K562 (cell line): ENCODE data around the gene MAP1LC3A. TPM values are rescaled to one million over a fixed set of nuclear protein-coding genes. Genes with fewer than 3 reads are reported as not detected.

Experiments
- ATAC-seq: fragments of 200-7000 bp; cut with Tn5 transposase; 3 replicates; pipeline ENCODE4 v1.9.1; 2020; ENCODE audit warnings: moderate library complexity
- BruUV-seq: library from RNA; stranded (reverse); fragments of 400-500 nt; replicated peaks from 2 replicates; lab custom pipeline; 2021; lab: Mats Ljungman, UMichigan
- CTCF ChIA-PET: fragments of 300-600 bp; formaldehyde crosslinking; extraction: SDS; loops from one replicate; lab custom pipeline; 2021; ENCODE audit warnings: low intra/inter-chr PET ratio; lab: Yijun Ruan, JAX
- POLR2A ChIA-PET: fragments of 300-600, 350-650 bp; sonication (Branson Sonifier 250); formaldehyde crosslinking; extraction: SDS; loops from one replicate; lab custom pipeline; 2021; ENCODE audit warnings: antibody characterized with exemption, inconsistent platforms; lab: Yijun Ruan, JAX
- DNase-seq, 4 experiments: peaks; one replicate each; pipeline versions ENCODE4 v3.0.0 to v3.0.0-alpha.2; 2011 to 2018; ENCODE audit warnings: low spot score in 3 of 4, mixed read lengths in 3 of 4; ENCODE audit errors: extremely low read depth in 1 of 4
- FAIRE-seq: peaks from 2 replicates; lab custom pipeline; 2011; peaks lifted over from hg19 to GRCh38; lab: Jason Lieb, UNC
- H2AFZ ChIP-seq: 2 replicates; pipeline ENCODE4 v1.6.0; 2011; ENCODE audit warnings: low read depth, low read length, control low read depth, inconsistent platforms
- H3K27ac ChIP-seq: fragments of 200-600 bp; 3 replicates; pipeline ENCODE4 v1.8.0; 2011; ENCODE audit warnings: low read depth, mild to moderate bottlenecking, control low read depth, inconsistent platforms, low read length, moderate library complexity, mixed read lengths; ENCODE audit errors: extremely low read depth
- H3K27me3 ChIP-seq, 2 experiments: fragments of 300-600 bp in 1 of 2; 2 replicates in 1 of 2; 3 replicates in 1 of 2; pipeline versions ENCODE4 v1.6.0 to v1.8.0; 2011; ENCODE audit warnings: inconsistent platforms in 2 of 2, low read length in 2 of 2, mild to moderate bottlenecking in 1 of 2, mixed read lengths in 1 of 2, moderate library complexity in 1 of 2; ENCODE audit not compliant: control insufficient read depth in 2 of 2, insufficient read depth in 2 of 2
- H3K36me3 ChIP-seq: fragments of 300-600 bp; 3 replicates; pipeline ENCODE4 v1.8.0; 2011; ENCODE audit warnings: mild to moderate bottlenecking, low read length, inconsistent platforms; ENCODE audit not compliant: control insufficient read depth, insufficient read depth
- H3K4me1 ChIP-seq, 2 experiments: fragments of 200-600 bp in 1 of 2; replicated peaks in 1 of 2; 2 replicates in 1 of 2; 3 replicates in 1 of 2; pipeline versions ENCODE4 v1.5.1 to v1.8.0; 2011; ENCODE audit warnings: inconsistent platforms in 2 of 2, low read length in 2 of 2, mild to moderate bottlenecking in 1 of 2, mixed read lengths in 1 of 2, moderate library complexity in 1 of 2; ENCODE audit not compliant: control insufficient read depth in 2 of 2, insufficient read depth in 2 of 2
- H3K4me2 ChIP-seq: 2 replicates; pipeline ENCODE4 v1.6.1; 2011; ENCODE audit warnings: low read length, control low read depth, inconsistent platforms, mixed read lengths; ENCODE audit not compliant: insufficient read depth
- H3K4me3 ChIP-seq: fragments of 200-600 bp; sonication (generic), shearing (Covaris generic); 2 replicates; pipeline ENCODE4 v1.5.1; 2016; ENCODE audit warnings: control low read depth, inconsistent platforms
- H3K79me2 ChIP-seq: fragments of 200-600 bp; 3 replicates; pipeline ENCODE4 v1.8.0; 2011; ENCODE audit warnings: low read length, inconsistent platforms; ENCODE audit not compliant: control insufficient read depth, insufficient read depth
- H3K9ac ChIP-seq, 2 experiments: 2 replicates each; pipeline versions ENCODE4 v1.6.0 to v1.6.1; 2011; ENCODE audit warnings: low read depth in 2 of 2, low read length in 2 of 2, control low read depth in 1 of 2, inconsistent platforms in 1 of 2, mild to moderate bottlenecking in 1 of 2, mixed read lengths in 1 of 2; ENCODE audit not compliant: insufficient read depth in 1 of 2
- H3K9me1 ChIP-seq: one replicate; pipeline ENCODE4 v1.6.0; 2011; ENCODE audit warnings: inconsistent platforms, mild to moderate bottlenecking, low read length, moderate library complexity; ENCODE audit not compliant: control insufficient read depth, insufficient read depth
- H3K9me3 ChIP-seq: replicated peaks from 2 replicates; pipeline ENCODE4 v1.5.1; 2011; ENCODE audit warnings: low read depth, low read length, inconsistent platforms; ENCODE audit not compliant: control insufficient read depth, insufficient read depth
- H4K20me1 ChIP-seq: replicated peaks from 2 replicates; pipeline ENCODE4 v1.6.1; 2011; ENCODE audit warnings: low read length, inconsistent platforms, mixed read lengths; ENCODE audit not compliant: control insufficient read depth, insufficient read depth
- ATF1 ChIP-seq, 2 experiments: fragments of 450-650 bp in 1 of 2; IDR thresholded peaks; 2 replicates each; pipeline ENCODE4 v1.6.1; 2016; ENCODE audit warnings: missing compliant biosample characterization in 1 of 2, missing genetic modification characterization in 1 of 2
- NR4A1 ChIP-seq, 2 experiments: fragments of 250-450 bp in 1 of 2; fragments of 450-650 bp in 1 of 2; sonication (Bioruptor Pico) in 1 of 2; IDR thresholded peaks; 2 replicates each; pipeline versions ENCODE4 v1.4.0 to v1.6.1; 2016 to 2020; ENCODE audit warnings: mild to moderate bottlenecking in 2 of 2, missing compliant biosample characterization in 1 of 2, missing genetic modification characterization in 1 of 2, moderate library complexity in 1 of 2
- SMAD1 ChIP-seq: fragments of 150-350 bp; IDR thresholded peaks from 2 replicates; pipeline ENCODE4 v1.6.1; 2014; ENCODE audit warnings: low read length, low read depth; ENCODE audit not compliant: partially characterized antibody
- SMARCE1 ChIP-seq: fragments of 450-650 bp; IDR thresholded peaks from 2 replicates; pipeline ENCODE4 v1.7.1; 2016; ENCODE audit warnings: mild to moderate bottlenecking
- ZNF140 ChIP-seq: fragments of 250-450 bp; sonication (Bioruptor Pico); IDR thresholded peaks from 2 replicates; pipeline ENCODE4 v1.8.0; 2021; ENCODE audit warnings: moderate library complexity, mild to moderate bottlenecking, inconsistent platforms
- ZNF146 ChIP-seq: IDR thresholded peaks from one replicate; pipeline ENCODE4 v1.6.1; 2018; ENCODE audit warnings: missing compliant biosample characterization; ENCODE audit not compliant: unreplicated experiment
- WGBS: fragments of 100-300 bp; shearing (Covaris generic); methylation state at CpG from one replicate; pipeline ENCODE4 v1.1.6; 2016; ENCODE audit warnings: low coverage, mixed read lengths; ENCODE audit not compliant: insufficient coverage; ENCODE audit errors: missing lambda C conversion rate; 5-methylcytosine and 5-hydroxymethylcytosine counted together
- in situ Hi-C: fragments of 300-500 bp; cut with MboI; formaldehyde crosslinking; loops from 4 replicates; pipeline ENCODE4 v1.15.0; 2018; ENCODE audit warnings: inconsistent platforms, mixed read lengths
- intact Hi-C: fragments of 100-400 bp; cut with micrococcal nuclease; formaldehyde crosslinking; loops from 2 replicates; pipeline ENCODE4 v1.14.2; 2022
- polyA plus RNA-seq, 8 experiments: library from polyadenylated mRNA; depleted of rRNA in 4 of 8; stranded (reverse) in 5 of 8; unstranded in 3 of 8; fragments of >200 nt; fragmentation: Nextera tagmentation in 2 of 8; fragmentation: Illumina TruSeq in 1 of 8; extraction: Ambion mirVana in 2 of 8; extraction: Trizol in 1 of 8; gene quantifications; 2 replicates each; pipeline versions ENCODE4 v1.2.1 to v1.2.3, GENCODE V29; 2011 to 2014; ENCODE audit warnings: inconsistent platforms in 1 of 8, missing spikeins in 1 of 8
- total RNA-seq, 7 experiments: library from RNA; depleted of rRNA in 6 of 7; stranded (reverse); fragments of >200 nt in 6 of 7; fragmentation: Illumina TruSeq in 2 of 7; extraction: Trizol in 2 of 7; gene quantifications; 2 replicates each; pipeline versions ENCODE4 v1.2.1 to v1.2.3, GENCODE V29; 2011 to 2021; ENCODE audit warnings: low replicate concordance in 1 of 7
- TF ChIP-seq, protein P1 (sequence below): sonication (generic); formaldehyde crosslinking; IDR thresholded peaks from 2 replicates; pipeline ENCODE4 v1.8.0; 2022; ENCODE audit warnings: mild to moderate bottlenecking, missing genetic modification reagents
- TF ChIP-seq, protein P2 (sequence below): sonication (generic); formaldehyde crosslinking; IDR thresholded peaks from 2 replicates; pipeline ENCODE4 v1.8.0; 2023; ENCODE audit warnings: mild to moderate bottlenecking, missing genetic modification reagents
- TF ChIP-seq, protein P3 (sequence below): sonication (generic); formaldehyde crosslinking; IDR thresholded peaks from 2 replicates; pipeline ENCODE4 v1.8.1; 2023; ENCODE audit warnings: mild to moderate bottlenecking, missing genetic modification reagents, moderate library complexity

Gene MAP1LC3A
- total and polyA plus RNA-seq, 9 of the 15 experiments (the other 6 are each of a cell fraction or from before 2014, with no cell fraction given), result 0.27 to 0.38 TPM; not detected in 7

DNA sequence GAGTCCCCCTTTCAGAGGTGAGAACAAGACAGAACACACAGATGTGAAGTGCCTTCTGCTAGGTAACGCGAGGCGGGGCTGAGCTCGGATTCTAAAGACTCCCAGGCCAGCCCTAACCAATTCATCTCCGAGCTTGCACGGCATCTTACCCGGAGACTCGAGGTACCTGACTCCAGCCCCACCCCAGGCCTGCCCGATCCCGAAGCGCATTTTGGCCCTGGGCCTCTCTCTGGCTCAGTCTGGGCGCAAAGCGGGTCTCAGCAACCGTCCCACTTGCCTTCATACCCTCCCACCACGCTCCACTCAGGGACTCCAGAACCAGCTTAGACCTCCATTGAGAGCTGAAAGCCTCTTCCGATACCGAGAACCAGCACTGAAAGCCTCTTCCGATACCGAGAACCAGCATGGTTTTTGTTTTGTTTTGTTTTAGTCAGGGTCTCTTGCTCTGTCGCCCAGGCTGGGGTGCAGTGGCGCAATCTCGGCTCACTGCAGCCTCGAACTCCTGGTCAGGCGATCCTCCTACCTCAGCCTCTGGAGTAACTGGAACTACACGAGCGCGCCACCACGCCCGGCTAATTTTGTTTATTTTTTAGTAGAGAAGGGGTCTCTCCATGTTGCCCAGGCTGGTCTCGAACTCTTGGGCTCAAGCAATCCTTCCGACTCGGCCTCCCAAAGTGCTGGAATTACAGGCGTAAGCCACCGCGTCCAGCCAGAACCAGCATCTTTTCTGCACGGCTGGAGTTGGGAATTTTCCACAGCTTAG lies 42.9 kb upstream of the MAP1LC3A start (continued):
- TF ChIP-seq, protein P1, sequence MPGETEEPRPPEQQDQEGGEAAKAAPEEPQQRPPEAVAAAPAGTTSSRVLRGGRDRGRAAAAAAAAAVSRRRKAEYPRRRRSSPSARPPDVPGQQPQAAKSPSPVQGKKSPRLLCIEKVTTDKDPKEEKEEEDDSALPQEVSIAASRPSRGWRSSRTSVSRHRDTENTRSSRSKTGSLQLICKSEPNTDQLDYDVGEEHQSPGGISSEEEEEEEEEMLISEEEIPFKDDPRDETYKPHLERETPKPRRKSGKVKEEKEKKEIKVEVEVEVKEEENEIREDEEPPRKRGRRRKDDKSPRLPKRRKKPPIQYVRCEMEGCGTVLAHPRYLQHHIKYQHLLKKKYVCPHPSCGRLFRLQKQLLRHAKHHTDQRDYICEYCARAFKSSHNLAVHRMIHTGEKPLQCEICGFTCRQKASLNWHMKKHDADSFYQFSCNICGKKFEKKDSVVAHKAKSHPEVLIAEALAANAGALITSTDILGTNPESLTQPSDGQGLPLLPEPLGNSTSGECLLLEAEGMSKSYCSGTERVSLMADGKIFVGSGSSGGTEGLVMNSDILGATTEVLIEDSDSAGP (CRISPR knock-in tag), result no peak
- TF ChIP-seq, all 486 proteins: peak for 48

DNA sequence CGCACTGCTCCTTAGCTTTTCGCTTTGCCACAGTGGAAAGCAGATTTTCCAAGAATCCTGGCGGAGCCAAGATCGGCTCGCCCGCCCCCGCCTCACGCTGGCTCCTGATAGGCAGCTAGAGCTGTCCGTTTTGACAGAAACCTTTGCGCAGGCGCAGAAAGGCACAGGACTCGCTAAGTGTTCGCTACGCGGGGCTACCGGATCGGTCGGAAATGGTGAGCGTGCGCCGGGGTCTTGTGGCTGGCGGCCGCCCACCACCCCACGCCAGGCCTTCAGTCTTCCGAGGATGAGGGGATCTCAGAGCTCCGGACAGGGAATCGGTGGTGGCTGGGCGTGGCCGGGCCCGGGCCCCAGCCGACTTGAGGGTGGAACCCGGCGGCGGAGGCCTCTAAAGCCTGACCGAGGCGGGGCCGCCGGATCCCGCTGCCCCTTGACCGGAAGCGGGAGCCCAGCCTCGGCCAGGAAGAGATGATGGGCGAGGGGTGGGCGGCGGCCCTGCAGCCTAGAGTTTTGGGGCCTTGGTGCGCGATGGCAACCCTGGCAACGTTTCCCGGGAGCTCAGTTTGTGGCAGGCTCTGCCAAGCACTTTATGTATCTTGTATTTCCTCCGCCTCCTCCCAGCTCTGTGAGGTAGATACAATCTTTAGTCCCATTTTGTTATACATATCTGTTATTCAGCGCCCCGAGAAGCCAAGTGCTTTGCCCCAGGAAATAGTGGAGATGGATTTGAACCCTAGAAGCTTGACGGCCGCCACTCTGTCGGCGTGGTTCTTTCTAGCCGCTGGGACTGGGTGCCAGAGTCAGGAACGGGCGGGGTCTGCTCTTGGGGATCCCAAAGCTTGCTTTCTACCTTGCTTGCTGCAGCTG lies 42.0 kb upstream of the MAP1LC3A start, which contains the start of gene DYNLRB1:
Gene DYNLRB1, plus strand, starts transcription at position 176 of the 867 bp plus-strand sequence. Its CDS starts 37 bp downstream, at position 213.
- ChIA-PET POLR2A (interaction anchor here (0.6 to 2.5 kb wide), 19 partner anchors 9 to 784 kb away, joined by 3 to 8 read pairs (median 4); partner anchors contain the start of genes AHCY and TP53INP2), CTCF (interaction anchor here (0.7 kb wide), 1 partner anchor 153 kb away, joined by 3 read pairs; the partner anchor contains the start of gene ITCH)
- Histone ChIP-seq H3K4me1 (peaks cover 12 to 18% of the 10 kb centered on the region in 2 experiments; a peak in 4 of 5 replicates), H3K9ac (peak within 1 kb of the TSS; percentile 79 to 97), H3K4me2 (peak within 1 kb of the TSS; percentile 99), H3K9me3 (no peaks in the 10 kb centered on the region), H3K27ac (peak within 1 kb of the TSS; percentile 80), H2AFZ (peak within 1 kb of the TSS; percentile 96), H3K79me2 (peaks cover 55% of the 10 kb centered on the region), H3K36me3 (peaks cover 15% of the 10 kb centered on the region; the same call in 2 of the 3 replicates), H3K27me3 (no peaks in the 10 kb centered on the region), H4K20me1 (no peaks in the 10 kb centered on the region), H3K9me1 (no peaks in the 10 kb centered on the region), H3K4me3 (peak within 1 kb of the TSS; percentile 67)
- intact Hi-C loops (loop anchor here (5.0 kb wide), 1 partner anchor 44 kb away; no protein-coding TSS in a partner anchor), in situ Hi-C loops (loop anchor here (5.0 kb wide), 1 partner anchor 214 kb away; the partner anchor contains the start of gene AHCY)
- ATAC-seq (peak; percentile 94), FAIRE-seq (peak; percentile 89), DNase-seq (peak; percentile 94 to 97 (median 95))
- under 1% methylated on average over 54 of the region's 59 CpGs for whole genome bisulfite sequencing
- BruUV-seq, result TSS peak; percentile 65
- TF ChIP-seq ZNF140 (CRISPR knock-in tag) (no peak), ZNF146 (no peak), NR4A1 (CRISPR knock-in tag; IDR thresholded peaks at IDR 0.05) (0 out of 2 replicates have a peak, but pooled peaks have one; percentile 8), NR4A1 (tag; IDR thresholded peaks at IDR 0.05) (no peak), SMAD1 (peak; percentile 62), SMARCE1 (no peak), ATF1 (CRISPR knock-in tag; IDR thresholded peaks at IDR 0.05) (no peak), ATF1 (tag; IDR thresholded peaks at IDR 0.05) (peak; percentile 66; the same call in 1 of the 2 replicates)
- TF ChIP-seq, protein P2, sequence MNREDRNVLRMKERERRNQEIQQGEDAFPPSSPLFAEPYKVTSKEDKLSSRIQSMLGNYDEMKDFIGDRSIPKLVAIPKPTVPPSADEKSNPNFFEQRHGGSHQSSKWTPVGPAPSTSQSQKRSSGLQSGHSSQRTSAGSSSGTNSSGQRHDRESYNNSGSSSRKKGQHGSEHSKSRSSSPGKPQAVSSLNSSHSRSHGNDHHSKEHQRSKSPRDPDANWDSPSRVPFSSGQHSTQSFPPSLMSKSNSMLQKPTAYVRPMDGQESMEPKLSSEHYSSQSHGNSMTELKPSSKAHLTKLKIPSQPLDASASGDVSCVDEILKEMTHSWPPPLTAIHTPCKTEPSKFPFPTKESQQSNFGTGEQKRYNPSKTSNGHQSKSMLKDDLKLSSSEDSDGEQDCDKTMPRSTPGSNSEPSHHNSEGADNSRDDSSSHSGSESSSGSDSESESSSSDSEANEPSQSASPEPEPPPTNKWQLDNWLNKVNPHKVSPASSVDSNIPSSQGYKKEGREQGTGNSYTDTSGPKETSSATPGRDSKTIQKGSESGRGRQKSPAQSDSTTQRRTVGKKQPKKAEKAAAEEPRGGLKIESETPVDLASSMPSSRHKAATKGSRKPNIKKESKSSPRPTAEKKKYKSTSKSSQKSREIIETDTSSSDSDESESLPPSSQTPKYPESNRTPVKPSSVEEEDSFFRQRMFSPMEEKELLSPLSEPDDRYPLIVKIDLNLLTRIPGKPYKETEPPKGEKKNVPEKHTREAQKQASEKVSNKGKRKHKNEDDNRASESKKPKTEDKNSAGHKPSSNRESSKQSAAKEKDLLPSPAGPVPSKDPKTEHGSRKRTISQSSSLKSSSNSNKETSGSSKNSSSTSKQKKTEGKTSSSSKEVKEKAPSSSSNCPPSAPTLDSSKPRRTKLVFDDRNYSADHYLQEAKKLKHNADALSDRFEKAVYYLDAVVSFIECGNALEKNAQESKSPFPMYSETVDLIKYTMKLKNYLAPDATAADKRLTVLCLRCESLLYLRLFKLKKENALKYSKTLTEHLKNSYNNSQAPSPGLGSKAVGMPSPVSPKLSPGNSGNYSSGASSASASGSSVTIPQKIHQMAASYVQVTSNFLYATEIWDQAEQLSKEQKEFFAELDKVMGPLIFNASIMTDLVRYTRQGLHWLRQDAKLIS (CRISPR knock-in tag), result no peak
- TF ChIP-seq, protein P3, sequence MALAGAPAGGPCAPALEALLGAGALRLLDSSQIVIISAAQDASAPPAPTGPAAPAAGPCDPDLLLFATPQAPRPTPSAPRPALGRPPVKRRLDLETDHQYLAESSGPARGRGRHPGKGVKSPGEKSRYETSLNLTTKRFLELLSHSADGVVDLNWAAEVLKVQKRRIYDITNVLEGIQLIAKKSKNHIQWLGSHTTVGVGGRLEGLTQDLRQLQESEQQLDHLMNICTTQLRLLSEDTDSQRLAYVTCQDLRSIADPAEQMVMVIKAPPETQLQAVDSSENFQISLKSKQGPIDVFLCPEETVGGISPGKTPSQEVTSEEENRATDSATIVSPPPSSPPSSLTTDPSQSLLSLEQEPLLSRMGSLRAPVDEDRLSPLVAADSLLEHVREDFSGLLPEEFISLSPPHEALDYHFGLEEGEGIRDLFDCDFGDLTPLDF (CRISPR knock-in tag), result no peak
